ENCODE results near the gene CHST9.
"Not testable (repeated sequence)": the region's sequence is repeated elsewhere in the genome, so short reads cannot be mapped to it uniquely, and the experiment has no call there.

CHST9 gene

GRCh38 chr18:27093290-27093689 is 91.8 kb downstream of the CHST9 start:
- DNase-seq, result not testable (repeated sequence)

GRCh38 chr18:27081701-27082100 is 103.4 kb downstream of the CHST9 start:
- DNase-seq, result no peak

DNA sequence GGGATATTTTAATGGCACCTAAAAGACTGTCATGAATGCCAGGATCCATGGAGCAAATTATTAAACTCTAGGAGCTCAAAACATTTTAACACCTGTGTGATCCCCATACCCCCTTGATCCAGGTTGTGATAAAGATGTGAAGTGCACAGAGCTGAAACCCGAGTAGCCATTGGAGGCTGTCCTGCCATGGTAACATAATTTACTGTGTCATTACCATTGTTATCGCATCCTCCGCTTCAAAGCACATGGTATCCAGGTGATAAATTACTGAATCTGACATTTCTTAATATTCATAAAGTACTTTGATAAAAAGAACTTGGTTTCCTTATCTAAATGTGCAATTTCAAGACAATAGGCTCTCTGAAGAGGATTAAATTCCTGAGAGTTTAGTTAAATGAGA is 109.3 kb downstream of the CHST9 start:
- DNase-seq, result no peak

- DNase-seq, result no peak
Measured at GRCh38 chr18:27073404-27073830, 111.7 kb downstream of the CHST9 start.

- no peak for DNase-seq
Measured at GRCh38 chr18:27064673-27065072, 120.4 kb downstream of the CHST9 start.

- DNase-seq, result no peak
Measured at GRCh38 chr18:27062802-27063201, 122.3 kb downstream of the CHST9 start.

- no peak for DNase-seq
Measured at GRCh38 chr18:27061488-27062095, 123.5 kb downstream of the CHST9 start.

DNA sequence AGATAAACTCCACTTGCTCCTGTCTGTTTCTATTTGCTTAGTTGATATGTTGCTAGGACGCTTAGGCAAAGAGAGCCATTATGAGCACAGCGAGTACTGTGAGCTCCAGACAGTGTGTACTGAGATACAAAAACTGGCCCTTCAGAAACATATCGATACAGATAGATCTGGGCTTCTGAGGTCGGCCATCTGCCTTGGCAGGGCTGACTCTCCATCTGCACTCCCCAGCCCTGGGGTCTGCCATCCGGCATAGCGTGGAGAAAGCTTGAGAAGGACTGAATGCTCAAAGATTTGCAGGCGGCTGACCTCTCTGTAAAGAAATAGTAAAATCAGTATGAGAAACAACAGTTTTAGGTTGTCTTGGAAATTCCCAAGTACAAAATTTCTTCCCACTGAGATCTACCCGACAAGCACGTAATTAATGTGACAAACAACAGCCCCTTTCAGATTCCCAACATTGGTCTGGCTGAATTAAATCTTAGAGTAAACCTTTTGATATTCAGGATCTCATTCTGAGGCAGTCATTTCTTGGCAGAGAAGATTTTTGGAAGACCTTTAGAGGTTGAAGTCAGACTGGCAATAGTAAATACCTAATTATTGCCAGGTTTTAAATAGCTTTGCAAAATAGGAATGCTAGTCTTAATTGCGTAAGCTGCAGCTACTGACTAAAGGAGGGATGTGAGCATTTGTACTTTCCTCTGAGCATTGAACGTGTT is 127.4 kb downstream of the CHST9 start:
- DNase-seq, result no peak

- no peak for DNase-seq
Measured at GRCh38 chr18:27054926-27055325, 130.2 kb downstream of the CHST9 start.

DNA sequence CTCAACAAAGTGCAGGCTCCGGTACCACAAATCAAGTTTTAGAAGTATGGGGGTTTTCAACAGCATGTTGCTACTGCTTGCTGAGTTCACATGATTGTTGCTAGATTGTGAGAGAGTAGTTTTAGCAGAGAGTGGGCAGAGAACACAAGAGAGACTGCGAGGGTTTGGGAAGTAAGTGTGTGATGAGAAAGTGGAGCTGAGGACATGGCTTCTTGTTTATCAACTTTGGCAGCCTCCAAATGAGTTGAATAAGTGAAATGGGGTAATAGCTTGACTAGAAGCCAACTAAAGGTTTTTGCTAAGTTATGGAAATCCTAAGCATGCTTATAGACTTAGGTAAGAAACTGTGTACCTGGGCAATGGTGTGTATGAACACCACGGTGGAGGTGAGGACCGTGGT is 135.1 kb downstream of the CHST9 start:
- no peak for DNase-seq

GRCh38 chr18:27045342-27045741 is 139.8 kb downstream of the CHST9 start:
- DNase-seq, result no peak

GRCh38 chr18:27042177-27042576 is 142.9 kb downstream of the CHST9 start:
- no peak for DNase-seq

DNA sequence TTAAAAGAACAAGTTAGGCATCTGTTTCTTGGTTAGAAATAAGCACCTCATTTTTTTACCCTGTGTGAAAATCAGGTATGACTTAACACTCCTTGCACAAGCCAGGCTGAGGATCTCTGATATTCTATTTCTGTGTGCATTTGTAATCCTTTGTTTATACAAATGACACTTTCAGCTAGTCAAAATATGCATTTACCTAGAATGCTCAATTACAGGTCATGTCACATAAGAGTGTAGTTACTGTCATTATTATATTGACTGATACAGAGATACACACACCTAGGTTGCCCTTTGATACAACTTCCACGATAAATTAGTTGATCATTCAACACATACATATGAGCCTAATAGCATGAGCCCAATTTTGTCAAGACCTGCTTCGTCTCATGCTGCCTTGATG is 144.3 kb downstream of the CHST9 start:
- DNase-seq, result no peak

GRCh38 chr18:27033722-27034121 is 151.4 kb downstream of the CHST9 start:
- DNase-seq, result no peak

GRCh38 chr18:27030421-27030820 is 154.7 kb downstream of the CHST9 start:
- no peak for DNase-seq

DNA sequence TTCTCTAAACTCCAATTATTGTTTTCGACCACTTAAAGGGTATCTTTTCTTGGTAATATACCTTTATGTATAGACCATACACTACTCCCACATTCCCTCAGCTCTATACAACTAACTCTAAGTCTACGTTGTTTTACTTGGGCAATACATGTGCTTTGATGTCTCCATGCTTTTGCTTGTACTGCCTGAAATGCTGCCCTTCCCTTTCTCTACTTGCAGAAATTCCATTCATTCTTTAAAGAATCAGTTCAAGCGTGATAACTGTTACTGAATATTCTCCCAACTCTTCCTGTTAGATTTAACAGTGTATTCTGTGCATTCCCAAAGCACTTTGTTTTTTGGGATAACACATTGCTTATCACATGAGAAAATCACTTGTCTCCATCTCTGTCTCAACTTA is 162.6 kb downstream of the CHST9 start:
- DNase-seq, result no peak

DNA sequence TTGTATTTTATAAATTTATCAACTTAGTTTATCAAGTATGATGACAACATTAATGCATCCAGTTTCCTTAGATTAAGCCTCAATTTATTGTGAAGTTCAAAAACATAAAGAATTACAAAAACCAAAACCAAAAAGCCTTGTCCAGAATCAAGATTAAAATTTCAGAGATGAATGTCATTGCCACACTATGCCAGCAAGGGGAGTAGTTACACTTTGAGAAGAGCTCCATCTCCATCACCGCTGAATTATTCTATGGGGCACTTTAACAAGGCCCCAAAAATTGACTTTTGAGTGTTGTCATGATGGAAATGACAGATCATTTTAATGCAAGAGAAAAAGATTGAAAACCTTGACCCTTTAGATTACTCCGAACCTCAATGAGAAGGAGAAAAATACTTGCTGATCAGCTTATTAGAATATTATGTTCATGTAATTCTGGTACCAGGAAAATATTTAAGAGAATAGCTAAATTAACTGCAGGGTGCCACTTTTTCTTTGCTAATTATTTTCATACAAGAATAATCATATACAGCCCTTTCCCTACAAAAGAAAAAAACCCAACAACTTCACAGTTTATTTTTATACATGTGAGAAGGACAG is 167.1 kb downstream of the CHST9 start:
- DNase-seq, result no peak

GRCh38 chr18:27014841-27015240 is 170.3 kb downstream of the CHST9 start:
- DNase-seq, result no peak

DNA sequence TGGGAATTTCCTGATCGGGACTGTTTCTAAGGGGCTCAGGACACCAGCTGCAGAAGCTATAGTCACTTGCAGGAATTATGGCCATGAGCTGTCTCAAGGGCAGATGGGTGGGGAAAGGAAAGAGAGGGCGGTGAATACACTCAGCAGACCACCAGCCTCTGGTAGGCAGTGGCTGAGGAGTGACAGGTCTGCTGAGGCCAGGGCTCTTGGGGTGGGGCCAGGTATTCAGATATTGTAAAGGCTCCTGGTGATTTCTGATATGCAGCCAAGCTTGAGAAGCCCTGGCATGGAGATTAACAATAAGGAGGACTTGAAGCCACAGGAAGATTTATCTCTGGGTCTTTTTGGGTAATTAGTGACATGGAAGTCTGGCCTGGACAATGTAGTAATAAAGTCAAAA is 174.3 kb downstream of the CHST9 start:
- DNase-seq, result no peak

GRCh38 chr18:27009293-27009692 is 175.8 kb downstream of the CHST9 start:
- no peak for DNase-seq

GRCh38 chr18:27008575-27008974 is 176.5 kb downstream of the CHST9 start:
- no peak for DNase-seq

GRCh38 chr18:27007880-27008279 is 177.2 kb downstream of the CHST9 start:
- DNase-seq, result no peak

GRCh38 chr18:27005589-27005988 is 179.5 kb downstream of the CHST9 start:
- DNase-seq, result no peak

DNA sequence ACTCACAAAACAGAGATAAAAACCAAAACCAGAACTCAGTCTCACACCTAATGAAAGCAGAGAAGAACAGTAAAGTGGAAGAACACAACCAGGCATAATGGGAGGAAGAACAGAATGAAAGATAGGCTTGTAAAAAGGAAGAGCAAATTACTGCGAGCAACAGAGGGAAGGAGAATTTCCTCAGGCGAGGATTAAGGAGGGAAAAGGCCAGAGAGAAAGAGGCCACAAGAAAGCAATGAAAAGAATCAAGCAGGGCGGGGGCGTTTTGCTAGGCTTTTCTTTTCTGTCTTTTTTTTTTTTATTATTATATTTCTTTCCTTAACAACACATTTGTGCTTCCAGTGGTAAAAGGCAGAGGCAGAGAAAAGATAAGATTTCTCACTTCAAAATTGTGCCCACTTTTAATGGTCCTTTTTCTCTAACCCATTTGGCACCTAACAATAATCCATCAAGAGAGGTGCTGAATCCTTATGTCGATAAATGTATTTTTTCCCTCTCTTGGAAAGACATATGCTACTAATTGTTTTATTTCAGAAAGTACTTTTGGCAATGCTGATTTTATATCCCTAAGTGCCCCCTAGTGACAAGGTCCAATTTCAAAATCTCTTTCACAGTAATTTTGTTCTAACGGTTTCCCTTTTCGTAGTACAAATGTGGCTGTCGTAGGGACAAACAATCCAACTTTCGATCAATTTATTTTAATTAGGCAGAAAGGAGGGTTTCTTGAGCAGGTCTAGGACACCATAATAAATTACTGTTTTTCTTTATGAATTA is 180.9 kb downstream of the CHST9 start:
- no peak for DNase-seq
